ENCODE data around the gene FGD5. TPM values are rescaled to one million over a fixed set of nuclear protein-coding genes. Genes with fewer than 3 reads are reported as not detected.

FGD5 gene
- polyA plus RNA-seq, 1 of the 3 experiments (the other 2 are of a cell fraction) = not detected

DNA sequence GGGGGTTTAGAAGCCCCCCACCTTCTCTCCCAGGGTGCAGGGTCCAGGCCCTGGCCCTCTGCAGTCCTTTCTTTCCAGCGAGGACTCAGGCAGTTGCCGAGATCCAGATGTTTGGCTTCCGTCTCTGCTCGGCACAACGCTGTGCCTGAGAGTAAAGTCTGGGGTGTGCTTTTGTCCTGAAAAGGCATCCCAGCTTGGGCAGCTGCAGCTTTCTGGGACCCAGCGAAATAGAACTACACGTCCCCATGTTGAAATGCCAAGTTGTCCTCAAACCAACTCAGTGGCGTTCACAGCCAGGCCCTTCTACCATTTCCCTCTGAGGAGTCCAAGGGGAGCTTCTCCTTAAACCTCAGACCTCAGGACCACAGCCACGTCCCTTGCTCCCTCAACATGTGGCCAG, 23.1 kb downstream of the FGD5 start:
- POLR2A ChIA-PET = no interaction called here
- 36% methylated on average over 9 of the region's 9 CpGs for WGBS (ENCODE audit: low lambda C conversion rate)
- Histone ChIP-seq H2AFZ (ENCODE audit: low read depth) (no peak overlapping the region), H3F3A (replicated peaks; ENCODE audit: insufficient read depth) (no peaks in the 10 kb centered on the region), H3K4me2 (no peak overlapping the region), H3K27me3 (ENCODE audit: insufficient read depth) (peaks cover under 1% of the 10 kb centered on the region; the same call in 1 of the 2 replicates), H3K9me3 (no peaks in the 10 kb centered on the region), H3K36me3 (replicated peaks in 1 of 2; ENCODE audit: control insufficient read depth in 1 of 2, insufficient read depth in 2 of 2, low read length in 1 of 2) (no peaks in the 10 kb centered on the region), H3K9ac (no peak overlapping the region), H3K79me2 (ENCODE audit: insufficient read depth) (no peaks in the 10 kb centered on the region), H3K4me3 (ENCODE audit: low read depth in 2 of 2, low read length in 1 of 2) (no peak overlapping the region), H3K9me2 (no peaks in the 10 kb centered on the region), H3K27ac (ENCODE audit: low read depth in 2 of 2, low read length in 1 of 2) (no peak overlapping the region), H4K20me1 (ENCODE audit: insufficient read depth) (no peaks in the 10 kb centered on the region), H3K4me1 (ENCODE audit: control insufficient read depth in 1 of 2, insufficient read depth in 2 of 2, low read depth in 1 of 2, low read length in 1 of 2) (peaks cover 0 to 32% of the 10 kb centered on the region in 2 experiments; a peak in 1 of 4 replicates)
- DNase-seq = no peak
- TF ChIP-seq, protein P1, sequence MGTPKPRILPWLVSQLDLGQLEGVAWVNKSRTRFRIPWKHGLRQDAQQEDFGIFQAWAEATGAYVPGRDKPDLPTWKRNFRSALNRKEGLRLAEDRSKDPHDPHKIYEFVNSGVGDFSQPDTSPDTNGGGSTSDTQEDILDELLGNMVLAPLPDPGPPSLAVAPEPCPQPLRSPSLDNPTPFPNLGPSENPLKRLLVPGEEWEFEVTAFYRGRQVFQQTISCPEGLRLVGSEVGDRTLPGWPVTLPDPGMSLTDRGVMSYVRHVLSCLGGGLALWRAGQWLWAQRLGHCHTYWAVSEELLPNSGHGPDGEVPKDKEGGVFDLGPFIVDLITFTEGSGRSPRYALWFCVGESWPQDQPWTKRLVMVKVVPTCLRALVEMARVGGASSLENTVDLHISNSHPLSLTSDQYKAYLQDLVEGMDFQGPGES (IDR thresholded peaks at IDR 0.05; ENCODE audit: low read depth, low read length) = no peak
- TF ChIP-seq SIN3A (IDR thresholded peaks at IDR 0.05; ENCODE audit: borderline replicate concordance, low read depth, low read length) = no peak
- no peak for TF ChIP-seq FOSL2 (IDR thresholded peaks at IDR 0.05; ENCODE audit: borderline replicate concordance, low read depth)
- TF ChIP-seq, protein P2, sequence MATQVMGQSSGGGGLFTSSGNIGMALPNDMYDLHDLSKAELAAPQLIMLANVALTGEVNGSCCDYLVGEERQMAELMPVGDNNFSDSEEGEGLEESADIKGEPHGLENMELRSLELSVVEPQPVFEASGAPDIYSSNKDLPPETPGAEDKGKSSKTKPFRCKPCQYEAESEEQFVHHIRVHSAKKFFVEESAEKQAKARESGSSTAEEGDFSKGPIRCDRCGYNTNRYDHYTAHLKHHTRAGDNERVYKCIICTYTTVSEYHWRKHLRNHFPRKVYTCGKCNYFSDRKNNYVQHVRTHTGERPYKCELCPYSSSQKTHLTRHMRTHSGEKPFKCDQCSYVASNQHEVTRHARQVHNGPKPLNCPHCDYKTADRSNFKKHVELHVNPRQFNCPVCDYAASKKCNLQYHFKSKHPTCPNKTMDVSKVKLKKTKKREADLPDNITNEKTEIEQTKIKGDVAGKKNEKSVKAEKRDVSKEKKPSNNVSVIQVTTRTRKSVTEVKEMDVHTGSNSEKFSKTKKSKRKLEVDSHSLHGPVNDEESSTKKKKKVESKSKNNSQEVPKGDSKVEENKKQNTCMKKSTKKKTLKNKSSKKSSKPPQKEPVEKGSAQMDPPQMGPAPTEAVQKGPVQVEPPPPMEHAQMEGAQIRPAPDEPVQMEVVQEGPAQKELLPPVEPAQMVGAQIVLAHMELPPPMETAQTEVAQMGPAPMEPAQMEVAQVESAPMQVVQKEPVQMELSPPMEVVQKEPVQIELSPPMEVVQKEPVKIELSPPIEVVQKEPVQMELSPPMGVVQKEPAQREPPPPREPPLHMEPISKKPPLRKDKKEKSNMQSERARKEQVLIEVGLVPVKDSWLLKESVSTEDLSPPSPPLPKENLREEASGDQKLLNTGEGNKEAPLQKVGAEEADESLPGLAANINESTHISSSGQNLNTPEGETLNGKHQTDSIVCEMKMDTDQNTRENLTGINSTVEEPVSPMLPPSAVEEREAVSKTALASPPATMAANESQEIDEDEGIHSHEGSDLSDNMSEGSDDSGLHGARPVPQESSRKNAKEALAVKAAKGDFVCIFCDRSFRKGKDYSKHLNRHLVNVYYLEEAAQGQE (IDR thresholded peaks at IDR 0.05; ENCODE audit: low read depth, low read length) = no peak
- TF ChIP-seq YY1 (IDR thresholded peaks at IDR 0.05; ENCODE audit: low read depth) = no peak
- no peak for TF ChIP-seq GABPA (IDR thresholded peaks at IDR 0.05; ENCODE audit: low read depth)
- no peak for TF ChIP-seq RCOR1 (IDR thresholded peaks at IDR 0.05; ENCODE audit: low read length)
- no peak for TF ChIP-seq RFX5 (IDR thresholded peaks at IDR 0.05; ENCODE audit: low read length)
- no peak for TF ChIP-seq EZH2phosphoT487 (IDR thresholded peaks at IDR 0.05; ENCODE audit: borderline replicate concordance, low read depth)
- TF ChIP-seq FOXJ3 (CRISPR knock-in tag; IDR thresholded peaks at IDR 0.05) = no peak
- TF ChIP-seq GATA2 (CRISPR knock-in tag; IDR thresholded peaks at IDR 0.05) = no peak
- TF ChIP-seq EP300 (IDR thresholded peaks at IDR 0.05; ENCODE audit: borderline replicate concordance in 1 of 2, low read depth in 1 of 2, low read length in 1 of 2) = no peak
- no peak for TF ChIP-seq TAF1 (IDR thresholded peaks at IDR 0.05; ENCODE audit: borderline replicate concordance, low read depth, low read length)
- CTCF ChIA-PET = interaction anchor here (1.3 kb wide), 1 partner anchor 79 kb away, joined by 4 read pairs; no protein-coding TSS in a partner anchor

Measured in SK-N-SH (cell line).